GM21529 (cell line): ENCODE measurements around the gene CLDN25.
"Not testable (repeated sequence)": the region's sequence is repeated elsewhere in the genome, so short reads cannot be mapped to it uniquely, and the experiment has no call there.

Experiments used
- ATAC-seq: cut with Tn5 transposase; IDR thresholded peaks from one replicate; pipeline ENCODE4 v1.9.1; 2021; ENCODE audit not compliant: unreplicated experiment

CLDN25 gene

GRCh38 chr11:113779496-113779895, at the start of gene CLDN25:
TSS of gene CLDN25 (plus strand) at chr11:113779796. CDS start at chr11:113779796, 0 bp downstream.
- no peak for ATAC-seq

- ATAC-seq: no peak
Measured at GRCh38 chr11:113730887-113731726, 48.5 kb upstream of the CLDN25 start.

DNA sequence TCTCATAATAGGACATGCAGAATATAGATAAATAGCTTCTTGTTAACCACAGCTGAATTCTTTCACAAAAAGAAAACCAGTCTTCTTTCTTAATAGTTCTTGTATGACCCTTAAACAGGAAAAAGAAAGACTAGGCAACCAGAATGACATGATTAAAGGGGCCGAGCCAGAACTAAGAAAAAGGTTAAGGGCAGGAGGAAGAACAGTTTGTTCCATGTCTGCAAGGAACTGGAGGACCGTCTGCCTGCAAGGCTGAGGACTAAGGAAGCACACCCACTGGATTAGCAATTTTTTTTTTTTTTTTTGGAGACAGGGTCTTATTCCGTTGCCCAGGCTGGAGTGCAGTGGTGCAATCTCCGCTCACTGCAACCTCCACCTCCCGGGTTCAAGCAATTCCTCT, 47.5 kb upstream of the CLDN25 start:
- ATAC-seq: no peak

DNA sequence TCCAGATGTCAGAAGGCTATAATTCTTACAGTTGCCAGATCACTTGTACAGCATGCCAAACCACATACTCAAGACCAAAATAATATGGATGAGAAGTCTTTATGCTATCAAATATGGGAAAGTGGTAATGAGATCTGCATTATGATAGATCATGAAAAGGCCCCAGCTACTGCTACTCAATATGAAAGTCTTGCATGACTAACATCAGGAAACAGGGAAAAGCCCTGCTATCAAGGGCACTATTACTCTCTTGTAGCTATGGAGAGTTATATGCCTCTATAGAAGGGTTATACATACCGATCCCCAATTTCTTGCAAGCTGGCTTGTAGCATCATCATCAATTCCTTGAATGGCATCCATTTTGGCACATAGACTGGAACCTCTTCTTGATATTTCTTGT, 43.3 kb upstream of the CLDN25 start:
- no peak for ATAC-seq

- no peak for ATAC-seq
Measured at GRCh38 chr11:113752932-113753331, 26.7 kb upstream of the CLDN25 start.

DNA sequence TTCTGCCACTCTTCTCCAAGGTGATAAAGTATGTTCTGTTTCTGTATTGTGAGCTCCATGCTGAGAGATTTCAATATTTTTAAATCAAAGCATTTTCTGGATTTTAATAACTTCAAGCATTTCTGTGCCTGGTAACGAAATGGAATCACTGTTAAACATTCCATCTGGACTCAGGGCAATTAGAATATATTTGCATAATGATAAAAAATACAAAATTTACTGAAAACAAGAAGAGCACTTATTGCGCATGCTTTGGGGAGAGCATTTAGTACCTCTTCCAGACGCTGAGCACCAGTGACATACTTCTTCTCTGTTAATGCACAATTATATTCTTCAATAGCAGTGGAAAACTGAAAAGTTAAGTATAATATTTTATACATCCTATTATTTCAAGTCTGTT, 19.4 kb upstream of the CLDN25 start:
- ATAC-seq: no peak

DNA sequence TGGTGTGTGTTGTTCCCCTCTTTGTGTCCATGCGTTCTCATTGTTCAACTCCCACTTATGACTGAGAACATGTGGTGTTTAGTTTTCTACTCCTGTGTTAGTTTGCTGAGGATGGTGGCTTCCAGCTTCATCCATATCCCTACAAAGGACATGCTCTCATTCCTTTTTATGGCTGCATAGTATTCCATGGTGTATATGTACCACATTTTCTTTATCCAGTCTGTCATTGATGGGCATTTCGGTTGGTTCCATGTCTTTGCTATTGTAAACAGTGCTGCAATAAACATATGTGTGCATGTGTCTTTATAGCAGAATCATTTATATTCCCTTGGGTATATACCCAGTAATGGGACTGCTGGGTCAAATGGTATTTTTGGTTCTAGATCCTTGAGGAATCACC, 16.6 kb upstream of the CLDN25 start:
- not testable (repeated sequence) for ATAC-seq

GRCh38 chr11:113764527-113765219, 14.9 kb upstream of the CLDN25 start:
- ATAC-seq: no peak

DNA sequence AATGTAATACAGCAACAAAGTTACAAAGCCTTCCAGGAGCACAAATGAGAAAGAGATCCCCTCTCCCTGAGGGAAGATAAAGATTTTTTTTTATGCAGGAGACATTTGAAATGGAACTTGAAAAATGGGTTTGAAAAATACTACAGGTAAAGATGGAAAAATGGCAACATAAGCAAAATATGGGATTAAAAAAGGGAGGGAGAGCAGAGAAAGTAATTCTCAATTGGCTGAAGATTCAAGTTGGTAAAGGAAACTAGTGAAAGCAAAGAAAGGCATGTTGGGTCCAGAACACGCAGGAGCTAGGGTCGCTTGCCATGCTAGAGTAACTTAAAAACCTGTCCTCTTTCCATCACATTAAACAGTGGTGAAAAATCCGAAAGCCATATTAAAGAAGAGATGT, 7.6 kb upstream of the CLDN25 start:
- ATAC-seq: no peak

- no peak for ATAC-seq
Measured at GRCh38 chr11:113773092-113773415, 6.5 kb upstream of the CLDN25 start.

DNA sequence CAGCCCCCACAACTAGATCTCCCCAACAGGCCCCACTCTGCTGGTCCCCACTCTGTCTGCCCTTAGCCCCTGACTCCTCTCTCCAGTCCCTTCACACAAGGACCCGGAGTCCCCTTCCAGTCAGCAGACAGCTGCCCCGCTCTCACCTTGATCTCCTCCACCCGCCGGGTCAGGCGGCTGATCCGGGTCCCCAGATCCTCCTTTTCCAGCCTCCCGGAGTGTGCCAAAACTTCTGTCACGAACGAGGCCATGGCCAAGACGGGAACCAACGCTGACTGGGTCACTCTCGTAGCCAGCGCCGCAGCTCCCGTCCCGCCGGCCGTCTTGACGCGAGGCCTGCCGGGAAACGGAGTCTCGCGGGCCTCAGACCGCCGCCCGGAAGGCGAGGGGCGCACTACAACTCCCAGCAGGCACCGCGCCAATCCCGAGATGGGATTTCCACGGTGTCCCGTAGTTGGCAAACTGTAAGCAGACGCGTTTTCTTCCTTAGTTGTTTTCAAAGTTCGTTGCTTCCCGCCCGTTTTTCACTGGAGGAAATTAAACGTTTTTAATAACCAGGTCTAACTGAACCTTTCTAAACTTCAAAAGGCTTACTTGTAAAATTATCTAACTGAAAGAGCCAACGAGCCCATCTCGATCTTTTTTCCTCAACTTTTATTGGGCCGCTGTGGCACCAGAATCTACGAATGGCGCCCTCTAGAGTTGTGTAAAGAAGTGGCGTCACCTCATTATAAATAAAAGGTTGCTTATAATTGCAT, 6.0 kb upstream of the CLDN25 start, which contains the start of gene ZW10:
Gene ZW10 (minus strand): TSS at position 277 of the 758 bp plus-strand sequence. CDS start 26 bp downstream, at position 251.
- ATAC-seq: peak; percentile 98

DNA sequence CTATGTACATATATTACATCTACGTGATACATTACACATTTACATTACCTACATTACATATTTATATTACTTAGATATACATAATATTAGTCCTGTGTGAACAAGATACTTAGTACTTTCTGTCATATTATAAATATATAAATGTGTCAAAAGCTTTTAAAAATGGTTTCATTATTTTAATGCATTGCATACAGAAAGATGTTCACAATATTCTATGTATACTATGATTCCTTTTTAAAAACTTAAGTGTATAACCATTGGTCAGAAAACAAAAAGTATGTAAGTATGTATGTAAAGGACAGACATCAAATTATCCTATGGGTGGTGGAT, 5.5 kb upstream of the CLDN25 start:
- ATAC-seq: no peak

GRCh38 chr11:113778111-113778910, 1.3 kb upstream of the CLDN25 start:
- ATAC-seq: no peak

- no peak for ATAC-seq
Measured at GRCh38 chr11:113781682-113782081, 2.1 kb downstream of the CLDN25 start.

DNA sequence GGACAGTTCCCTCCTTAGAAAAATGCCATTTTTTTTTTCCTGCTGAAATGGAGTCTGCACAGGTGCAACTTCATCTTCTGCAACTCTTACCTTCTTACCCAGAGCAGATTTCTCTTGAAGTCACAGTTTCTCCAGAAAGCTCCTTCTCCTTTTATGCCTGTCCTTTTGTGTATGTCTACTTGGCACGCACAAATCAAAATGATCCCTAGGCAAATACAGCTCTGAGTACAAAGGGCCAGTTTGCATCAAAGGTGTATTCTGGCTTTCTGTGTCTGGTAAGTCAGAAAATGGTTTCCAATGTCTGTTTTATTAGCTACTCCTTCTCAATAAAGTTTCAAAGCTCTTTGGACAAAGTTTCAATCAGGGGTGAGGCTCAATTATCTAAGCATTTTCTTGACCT, 2.5 kb downstream of the CLDN25 start:
- no peak for ATAC-seq

DNA sequence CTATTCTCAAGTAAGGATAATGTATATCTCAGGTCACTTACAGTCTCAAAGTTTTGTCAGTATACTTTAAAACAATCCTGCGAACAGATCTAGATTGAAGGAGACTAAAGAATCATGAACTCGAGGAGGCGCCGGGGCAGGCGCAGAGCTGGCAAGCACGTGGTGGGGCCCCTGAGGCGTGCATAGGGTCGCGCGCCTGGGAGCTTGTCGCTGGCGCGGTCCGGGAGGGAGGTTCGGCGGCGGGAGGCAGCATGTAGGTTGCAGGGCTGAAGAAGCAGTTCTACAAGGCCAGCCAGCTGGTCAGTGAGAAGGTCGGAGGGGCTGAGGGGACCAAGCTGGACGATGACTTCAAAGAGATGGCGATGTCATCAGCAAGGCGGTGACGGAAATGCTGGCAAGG, 9.4 kb downstream of the CLDN25 start:
- ATAC-seq: not testable (repeated sequence)

DNA sequence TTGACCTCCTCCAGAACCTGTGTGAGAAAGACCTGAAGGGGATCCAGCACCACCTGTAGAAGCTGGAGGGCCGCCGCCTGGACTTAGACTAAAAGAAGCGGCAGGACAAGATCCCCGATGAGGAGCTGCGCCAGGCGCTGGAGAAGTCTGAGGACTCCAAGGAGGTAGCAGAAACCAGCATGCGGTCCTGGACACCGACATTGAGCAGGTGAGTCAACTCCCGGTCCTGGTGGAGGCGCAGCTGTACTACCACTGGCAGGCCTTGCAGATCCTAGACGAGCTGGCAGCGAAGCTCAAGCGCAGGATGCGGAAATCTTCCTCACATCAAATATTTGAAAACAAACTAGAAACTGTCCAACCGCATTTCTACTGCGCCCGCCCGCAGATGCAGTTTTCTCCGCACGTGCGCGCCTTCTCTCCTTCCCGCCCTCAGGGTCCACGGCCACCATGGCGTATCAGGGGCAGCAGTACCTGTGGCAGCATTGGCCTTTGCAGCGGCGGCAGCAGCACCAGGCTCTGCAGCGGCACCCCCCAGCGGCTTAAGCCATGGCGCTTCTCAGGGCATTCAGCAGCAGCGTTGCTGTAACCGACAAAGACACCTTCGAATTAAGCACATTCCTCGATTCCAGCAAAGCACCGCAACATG, 10.2 kb downstream of the CLDN25 start:
- no peak for ATAC-seq

GRCh38 chr11:113796663-113797259, 17.2 kb downstream of the CLDN25 start:
- ATAC-seq: peak; percentile 73

DNA sequence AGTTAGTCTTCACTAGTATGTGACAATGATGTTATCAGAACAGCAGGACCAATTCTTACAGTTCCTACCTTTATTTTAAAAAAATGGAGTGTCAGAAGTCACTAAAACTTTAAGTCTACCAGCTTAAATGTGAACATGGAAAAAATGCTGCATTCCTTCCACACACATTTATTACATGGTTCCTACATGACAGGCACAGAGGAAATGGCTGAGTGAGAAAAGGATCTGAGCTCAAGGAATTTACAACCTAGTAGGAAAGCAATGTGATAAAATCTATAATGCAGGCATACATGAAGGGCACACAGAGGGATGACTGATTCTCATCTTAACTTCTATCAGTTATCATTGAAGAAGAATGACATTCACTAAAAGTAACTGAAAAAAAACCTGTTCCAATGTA, 23.0 kb downstream of the CLDN25 start:
- no peak for ATAC-seq

DNA sequence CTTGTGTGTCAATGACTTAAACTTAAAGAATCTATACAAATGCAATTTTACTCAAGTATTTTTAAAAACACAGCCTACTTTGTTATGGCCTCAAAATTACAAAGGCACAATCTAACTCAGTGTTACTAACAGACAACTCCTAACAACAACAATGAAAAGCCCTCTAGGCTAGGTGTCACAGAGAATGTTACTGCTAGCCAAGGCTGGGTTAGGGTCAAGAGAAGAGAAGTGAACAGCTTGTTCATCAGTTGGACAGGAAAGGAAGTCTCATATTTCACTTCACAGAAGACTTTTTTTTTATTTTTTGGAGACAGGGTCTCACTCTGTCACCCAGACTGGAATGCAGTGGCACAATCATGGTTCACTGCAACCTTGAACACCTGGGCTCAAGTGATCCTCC, 26.0 kb downstream of the CLDN25 start:
- no peak for ATAC-seq
